HepG2 (cell line): ENCODE results near the gene SUPT20HL2. TPM values are rescaled to one million over a fixed set of nuclear protein-coding genes. Genes with fewer than 3 reads are reported as not detected.
A peak's percentile ranks its signal among the peaks of the same experiment; 100 is the strongest.

ENCODE experiments used
- ATAC-seq: fragments of 200-7000 bp; cut with Tn5 transposase; 3 replicates; pipeline ENCODE4 v1.9.1; 2020; ENCODE audit warnings: mild to moderate bottlenecking, moderate library complexity
- BruUV-seq: library from RNA; stranded (reverse); fragments of 400-500 nt; replicated peaks from 2 replicates; lab custom pipeline; 2021; lab: Mats Ljungman, UMichigan
- CTCF ChIA-PET: fragments of 300-600 bp; formaldehyde crosslinking; extraction: SDS; loops from one replicate; lab custom pipeline; 2021; ENCODE audit warnings: low total read pairs, inconsistent platforms, low intra/inter-chr PET ratio; lab: Yijun Ruan, JAX
- POLR2A ChIA-PET: fragments of 350-600 bp; sonication (Branson Sonifier 250); formaldehyde crosslinking; loops from one replicate; lab custom pipeline; 2020; ENCODE audit warnings: antibody characterized with exemption, inconsistent platforms; lab: Yijun Ruan, JAX
- DNase-seq: peaks from one replicate; pipeline ENCODE4 v3.0.0-alpha.2; 2015; ENCODE audit warnings: low spot score
- FAIRE-seq: peaks from 3 replicates; lab custom pipeline; 2011; peaks lifted over from hg19 to GRCh38; lab: Jason Lieb, UNC
- H2AFZ ChIP-seq: one replicate; pipeline ENCODE4 v1.6.1; 2011; ENCODE audit warnings: low read length, inconsistent platforms
- H3K27ac ChIP-seq: fragments of 300-600 bp; 3 replicates; pipeline ENCODE4 v1.8.0; 2011; ENCODE audit warnings: mixed run types, mild to moderate bottlenecking, mixed read lengths, low read length, inconsistent platforms; ENCODE audit not compliant: insufficient read depth; ENCODE audit errors: extremely low read length
- H3K27me3 ChIP-seq, 2 experiments: fragments of 200-600 bp in 1 of 2; 2 replicates in 1 of 2; 3 replicates in 1 of 2; pipeline versions ENCODE4 v1.6.0 to v1.8.0; 2011; ENCODE audit warnings: low read length in 2 of 2, mild to moderate bottlenecking in 2 of 2, moderate library complexity in 2 of 2, inconsistent platforms in 1 of 2; ENCODE audit not compliant: insufficient read depth in 2 of 2, control insufficient read depth in 1 of 2
- H3K36me3 ChIP-seq, 2 experiments: fragments of 200-600 bp in 1 of 2; replicated peaks in 1 of 2; 2 replicates in 1 of 2; 3 replicates in 1 of 2; pipeline versions ENCODE4 v1.5.1 to v1.8.0; 2011; ENCODE audit warnings: low read length in 2 of 2, inconsistent platforms in 1 of 2; ENCODE audit not compliant: insufficient read depth in 2 of 2, control insufficient read depth in 1 of 2
- H3K4me1 ChIP-seq: 2 replicates; pipeline ENCODE4 v1.5.1; 2012; ENCODE audit warnings: low read length, inconsistent platforms; ENCODE audit not compliant: insufficient read depth
- H3K4me2 ChIP-seq: 2 replicates; pipeline ENCODE4 v1.6.0; 2011; ENCODE audit warnings: low read depth, low read length, inconsistent platforms
- H3K4me3 ChIP-seq, 3 experiments: fragments of 200-600 bp in 1 of 3; sonication (generic), shearing (Covaris generic) in 1 of 3; replicated peaks in 1 of 3; 2 replicates each; pipeline ENCODE4 v1.5.1; 2011 to 2016; ENCODE audit warnings: low read length in 3 of 3, inconsistent platforms in 2 of 3, low read depth in 2 of 3, mild to moderate bottlenecking in 2 of 3, control low read depth in 1 of 3, mixed read lengths in 1 of 3; ENCODE audit not compliant: insufficient read depth in 1 of 3
- H3K79me2 ChIP-seq: one replicate; pipeline ENCODE4 v1.6.1; 2011; ENCODE audit warnings: low read length, inconsistent platforms; ENCODE audit not compliant: insufficient read depth
- H3K9ac ChIP-seq: 2 replicates; pipeline ENCODE4 v1.6.0; 2011; ENCODE audit warnings: mild to moderate bottlenecking, low read depth, low read length, inconsistent platforms; ENCODE audit not compliant: insufficient read depth
- H3K9me3 ChIP-seq: 2 replicates; pipeline ENCODE4 v1.5.1; 2012; ENCODE audit warnings: mild to moderate bottlenecking, low read length
- H4K20me1 ChIP-seq: 2 replicates; pipeline ENCODE4 v1.6.0; 2011; ENCODE audit warnings: inconsistent platforms, mild to moderate bottlenecking, low read length, moderate library complexity; ENCODE audit not compliant: insufficient read depth
- FOSL2 ChIP-seq: sonication (generic); formaldehyde crosslinking; IDR thresholded peaks from 2 replicates; pipeline ENCODE4 v1.4.0; 2020; ENCODE audit warnings: missing genetic modification reagents
- HNF1B ChIP-seq: sonication (generic); formaldehyde crosslinking; IDR thresholded peaks from 2 replicates; pipeline ENCODE4 v1.5.1; 2020; ENCODE audit warnings: mild to moderate bottlenecking, moderate library complexity, missing genetic modification reagents
- ZNF740 ChIP-seq: sonication (generic); formaldehyde crosslinking; IDR thresholded peaks from 2 replicates; pipeline ENCODE4 v1.4.0; 2020; ENCODE audit warnings: missing genetic modification reagents
- WGBS: methylation state at CpG from one replicate; pipeline ENCODE4 v1.1.6; 2017; ENCODE audit warnings: low lambda C conversion rate; 5-methylcytosine and 5-hydroxymethylcytosine counted together
- in situ Hi-C: cut with HindIII; loops from 2 replicates; pipeline ENCODE4 v1.10.0; 2017; ENCODE audit warnings: low pct_unique_long_range_greater_than_20kb; ENCODE audit not compliant: extremely low pct_ligation_motif_present
- intact Hi-C: fragments of 100-400 bp; cut with micrococcal nuclease; formaldehyde crosslinking; loops from one replicate; pipeline ENCODE4 v1.10.0; 2022; ENCODE audit not compliant: unreplicated experiment
- polyA plus RNA-seq, 8 experiments: library from polyadenylated mRNA; depleted of rRNA in 3 of 8; stranded (reverse) in 7 of 8; unstranded in 1 of 8; fragments of >200 nt; fragmentation: Illumina TruSeq in 4 of 8; extraction: Trizol in 4 of 8; gene quantifications; 2 replicates each; pipeline versions ENCODE4 v1.2.1 to v1.2.3, GENCODE V29; 2011 to 2016; ENCODE audit warnings: low read depth in 4 of 8, missing spikeins in 1 of 8, mixed read lengths in 1 of 8; ENCODE audit not compliant: insufficient read depth in 1 of 8
- total RNA-seq, 5 experiments: library from RNA; depleted of rRNA; stranded (reverse); fragments of >200 nt; fragmentation: Illumina TruSeq; extraction: Trizol; gene quantifications; 2 replicates each; pipeline ENCODE4 v1.2.3, GENCODE V29; 2016; ENCODE audit warnings: low read depth in 1 of 5

The SUPT20HL2 gene
- total and polyA plus RNA-seq, 2 of the 13 experiments (the other 11 are each of a cell fraction or from before 2014, with no cell fraction given): not detected

- no peak for DNase-seq
- Histone ChIP-seq H3K27me3 (no peaks in the 10 kb centered on the region), H3K4me2 (no peak overlapping the region), H4K20me1 (no peaks in the 10 kb centered on the region), H3K79me2 (no peaks in the 10 kb centered on the region), H3K9me3 (no peaks in the 10 kb centered on the region), H3K36me3 (no peaks in the 10 kb centered on the region), H3K4me3 (no peak overlapping the region), H3K27ac (no peak overlapping the region), H3K9ac (no peak overlapping the region), H2AFZ (no peak overlapping the region), H3K4me1 (peaks cover 6% of the 10 kb centered on the region; the same call in 1 of the 2 replicates)
- intact Hi-C loops (no loop called here), in situ Hi-C loops (no loop called here)
- WGBS: 11% methylated on average over 4 of the region's 4 CpGs
- TF ChIP-seq HNF1B (CRISPR knock-in tag): no peak
- no peak for FAIRE-seq
- ChIA-PET CTCF (no interaction called here), POLR2A (no interaction called here)
- no TSS peak for BruUV-seq
- no peak for ATAC-seq
Measured at GRCh38 chrX:24266996-24267395, 46.9 kb downstream of the SUPT20HL2 start.

DNA sequence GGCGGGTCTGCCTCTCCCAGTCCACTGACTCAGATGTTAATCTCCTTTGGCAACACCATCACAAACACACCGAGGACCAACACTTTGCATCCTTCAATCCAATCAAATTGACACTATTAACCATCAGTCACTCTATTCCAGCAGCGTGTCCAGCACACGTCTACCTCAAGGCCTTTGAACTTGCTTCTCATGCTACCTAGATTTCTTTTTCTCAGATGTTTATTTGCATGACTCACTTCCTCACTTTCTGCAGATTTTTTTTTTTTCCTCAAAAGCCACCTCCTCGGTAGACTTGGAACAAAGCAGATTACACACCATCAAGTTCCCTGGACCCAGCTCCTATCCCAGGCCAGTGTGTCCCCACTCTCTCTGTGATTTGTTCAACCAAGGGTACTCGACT lies 49.5 kb downstream of the SUPT20HL2 start:
- ChIA-PET POLR2A (no interaction called here), CTCF (no interaction called here)
- Histone ChIP-seq H3K4me1 (peaks cover 16% of the 10 kb centered on the region; the same call in 1 of the 2 replicates), H3K4me2 (no peak overlapping the region), H4K20me1 (no peaks in the 10 kb centered on the region), H3K4me3 (no peak overlapping the region), H3K9ac (no peak overlapping the region), H2AFZ (no peak overlapping the region), H3K36me3 (no peaks in the 10 kb centered on the region), H3K27ac (no peak overlapping the region), H3K79me2 (no peaks in the 10 kb centered on the region), H3K9me3 (no peaks in the 10 kb centered on the region), H3K27me3 (no peaks in the 10 kb centered on the region)
- FAIRE-seq (no peak), ATAC-seq (no peak), DNase-seq (no peak)
- no peak for TF ChIP-seq ZNF740
- TF ChIP-seq FOSL2: peak; percentile 37; the same call in 1 of the 2 replicates
- 0% methylated on average over 5 of the region's 6 CpGs for WGBS
- intact Hi-C loops: no loop called here
- no TSS peak for BruUV-seq
- in situ Hi-C loops: no loop called here
